GM18498 (cell line): ENCODE data around the gene SLC45A1.

Experiments
- ATAC-seq: cut with Tn5 transposase; IDR thresholded peaks from one replicate; pipeline ENCODE4 v1.9.1; 2021; ENCODE audit warnings: mild to moderate bottlenecking, moderate library complexity; ENCODE audit not compliant: unreplicated experiment

The SLC45A1 gene

DNA sequence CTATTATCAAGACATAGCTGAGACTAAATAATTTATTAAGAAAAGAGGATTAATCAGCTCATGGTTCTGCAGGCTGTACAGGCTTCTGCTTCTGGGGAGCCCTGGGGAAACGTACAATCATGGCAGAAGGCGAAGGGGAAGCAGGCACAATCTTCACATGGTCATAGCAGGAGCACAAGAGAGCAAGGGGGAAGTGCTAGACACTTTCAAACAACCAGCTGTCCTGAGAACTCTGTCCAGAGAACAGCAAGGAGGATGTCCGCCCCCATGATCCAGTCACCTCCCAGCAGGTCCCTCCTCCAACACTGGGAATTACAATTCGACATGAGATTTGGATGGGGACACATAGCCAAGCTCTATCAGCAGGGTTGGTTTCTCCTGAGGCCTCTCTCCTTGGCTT is 10.3 kb upstream of the SLC45A1 start:
- no peak for ATAC-seq

DNA sequence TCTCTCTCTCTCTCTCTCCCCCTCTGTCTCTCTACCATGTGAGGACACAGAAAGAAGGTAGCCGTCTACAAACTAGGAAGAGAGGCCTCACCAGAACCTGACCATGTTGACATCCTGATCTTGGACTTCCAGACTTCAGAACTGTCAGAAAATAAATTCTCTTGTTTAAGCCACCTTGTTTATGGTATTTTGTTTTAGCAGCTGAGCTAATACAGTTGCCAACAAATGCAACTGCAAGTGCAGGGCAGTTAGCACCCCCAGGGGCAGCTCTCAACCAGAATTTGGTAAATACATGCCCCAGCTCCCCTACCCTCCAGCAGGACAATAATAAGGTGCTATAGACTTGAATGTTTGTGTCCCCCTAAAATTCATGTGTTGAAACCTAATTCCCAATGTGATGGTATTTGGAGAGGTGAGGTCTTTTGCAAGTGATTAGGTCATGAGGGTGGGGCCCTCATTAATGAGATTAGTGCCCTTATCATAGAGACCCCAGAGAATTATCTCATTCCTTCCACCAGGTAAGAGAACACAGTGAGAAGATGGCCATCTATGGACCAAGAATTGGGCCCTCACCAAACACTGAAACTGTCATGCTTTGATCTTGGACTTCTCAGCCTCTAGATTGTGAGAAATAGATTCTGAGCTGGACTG is 6.7 kb upstream of the SLC45A1 start:
- ATAC-seq: no peak

- no peak for ATAC-seq
These were observed 5.4 kb upstream of the SLC45A1 start for GRCh38 chr1:8312235-8313218.

DNA sequence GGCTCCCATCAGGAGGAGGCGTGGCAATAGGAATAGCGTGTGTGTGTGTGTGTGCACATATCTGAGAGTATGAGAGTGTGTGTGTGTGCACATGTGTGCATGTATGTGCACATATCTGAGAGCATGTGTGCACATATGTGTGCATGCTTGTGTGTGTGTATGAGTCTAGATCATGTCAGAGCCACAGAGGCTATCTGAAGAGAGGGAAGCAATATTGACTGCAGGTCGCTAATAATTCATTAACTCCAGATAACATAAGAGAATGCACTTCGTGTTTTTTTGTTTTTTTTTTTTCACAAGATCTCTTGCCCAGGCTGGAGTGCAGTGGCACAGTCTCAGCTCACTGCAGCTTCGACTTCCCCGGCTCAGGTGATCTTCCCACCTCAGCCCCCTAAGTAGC is 4.7 kb upstream of the SLC45A1 start:
- ATAC-seq: no peak

- ATAC-seq: no peak
These were observed 3.3 kb upstream of the SLC45A1 start for GRCh38 chr1:8314346-8315280.

- ATAC-seq: no peak
These were observed 2.1 kb upstream of the SLC45A1 start for GRCh38 chr1:8315573-8316475.

DNA sequence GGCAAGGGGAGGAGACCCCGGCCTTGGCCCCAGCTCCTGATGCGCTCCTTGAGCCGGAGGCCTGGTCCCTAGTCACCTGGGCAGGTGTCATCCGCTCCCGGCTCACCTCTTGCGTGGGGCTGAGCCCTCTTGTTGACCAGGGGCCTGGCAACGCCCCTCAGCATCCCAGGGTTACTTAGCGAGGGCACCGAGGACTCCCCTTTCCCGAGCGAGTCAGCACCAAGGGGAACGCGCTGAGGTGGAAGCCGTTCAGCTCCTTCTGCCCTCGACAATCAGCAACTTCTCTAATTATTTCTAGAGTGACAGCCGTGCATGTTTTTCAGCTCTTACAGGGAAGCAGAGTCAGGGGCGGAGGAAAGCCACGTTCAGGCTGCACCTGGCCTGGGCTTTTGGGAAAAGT is 522 bp downstream of the SLC45A1 start:
- ATAC-seq: no peak

DNA sequence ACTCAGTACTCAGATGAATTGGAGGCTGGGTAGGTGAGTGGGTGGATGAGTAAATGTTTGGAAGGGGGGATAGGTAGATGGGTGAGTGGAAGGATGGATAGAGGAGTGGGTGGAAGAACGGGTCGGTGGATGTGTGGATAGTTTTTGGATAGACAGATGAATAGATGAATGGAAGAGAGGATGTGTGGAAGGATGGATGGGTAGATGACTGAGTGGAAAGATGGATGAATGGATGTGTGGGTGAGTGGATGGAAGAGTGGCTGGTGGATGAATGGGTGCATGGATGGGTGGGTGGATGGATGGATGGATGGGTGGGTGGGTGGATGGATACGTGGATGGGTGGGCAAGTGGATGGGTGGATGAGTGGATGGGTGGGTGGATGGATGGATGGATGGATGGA is 3.7 kb downstream of the SLC45A1 start:
- no peak for ATAC-seq

GRCh38 chr1:8323706-8324105 is 5.8 kb downstream of the SLC45A1 start:
- ATAC-seq: no peak

- no peak for ATAC-seq
These were observed 6.4 kb downstream of the SLC45A1 start for GRCh38 chr1:8324176-8324810.

GRCh38 chr1:8325771-8326170 is 7.9 kb downstream of the SLC45A1 start:
- no peak for ATAC-seq

DNA sequence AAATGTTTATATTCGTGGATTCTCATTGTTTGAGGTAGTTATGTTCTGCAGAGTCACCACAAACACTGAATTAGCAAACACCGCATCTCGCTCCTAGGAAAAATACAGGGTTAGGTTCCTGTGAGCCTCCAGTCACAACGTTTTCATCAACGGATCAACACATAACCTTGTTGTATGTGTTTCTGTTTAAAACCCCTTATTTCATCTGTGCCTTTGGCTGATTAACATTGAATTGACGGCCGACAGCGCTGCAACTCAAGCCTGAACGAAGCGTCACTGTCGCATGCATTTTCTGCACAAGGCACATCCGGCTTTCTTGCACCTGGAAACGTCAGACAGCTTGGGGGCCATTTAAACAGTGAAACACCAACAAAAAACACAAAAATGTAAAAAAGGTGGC is 8.4 kb downstream of the SLC45A1 start:
- no peak for ATAC-seq

DNA sequence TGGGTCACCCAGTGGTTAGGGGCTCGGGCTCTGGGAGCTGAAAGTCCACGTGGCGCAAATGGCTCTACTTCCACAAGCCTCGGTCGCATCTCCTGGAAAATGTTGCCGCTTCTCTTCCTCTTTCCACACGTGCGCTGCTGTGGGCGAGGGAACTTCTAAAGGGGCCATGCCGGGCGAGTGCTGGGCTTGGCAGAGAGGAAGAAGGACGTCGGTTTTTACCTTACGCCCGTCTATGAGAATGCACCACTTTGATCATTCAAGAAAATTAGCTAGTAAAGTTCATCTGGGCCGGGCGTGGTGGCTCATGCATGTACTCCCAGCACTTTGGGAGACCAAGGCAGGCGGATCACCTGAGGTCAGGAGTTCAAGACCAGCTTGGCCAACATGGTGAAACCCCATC is 10.4 kb downstream of the SLC45A1 start:
- no peak for ATAC-seq

- ATAC-seq: no peak
These were observed 11.5 kb downstream of the SLC45A1 start for GRCh38 chr1:8329439-8329838.

DNA sequence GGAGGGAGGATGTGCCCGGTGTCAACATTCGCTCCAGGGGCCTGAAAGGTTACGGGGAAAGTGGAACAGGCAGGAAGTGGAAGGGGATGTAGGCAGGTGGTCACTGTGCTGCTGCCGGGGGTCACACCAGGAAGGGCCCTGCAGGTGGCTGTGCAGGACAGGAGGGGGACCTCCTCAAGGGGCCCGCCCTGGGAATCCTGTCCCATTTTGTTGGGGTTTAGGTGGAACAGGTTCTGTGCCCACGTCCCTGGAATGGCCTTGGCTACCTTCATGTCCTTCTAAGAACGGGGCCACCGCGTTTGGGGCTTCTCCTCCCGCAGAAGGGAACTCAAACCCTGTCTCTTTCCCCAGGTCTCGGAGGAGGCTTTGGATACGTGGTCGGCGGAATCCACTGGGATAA is 11.9 kb downstream of the SLC45A1 start:
- no peak for ATAC-seq

DNA sequence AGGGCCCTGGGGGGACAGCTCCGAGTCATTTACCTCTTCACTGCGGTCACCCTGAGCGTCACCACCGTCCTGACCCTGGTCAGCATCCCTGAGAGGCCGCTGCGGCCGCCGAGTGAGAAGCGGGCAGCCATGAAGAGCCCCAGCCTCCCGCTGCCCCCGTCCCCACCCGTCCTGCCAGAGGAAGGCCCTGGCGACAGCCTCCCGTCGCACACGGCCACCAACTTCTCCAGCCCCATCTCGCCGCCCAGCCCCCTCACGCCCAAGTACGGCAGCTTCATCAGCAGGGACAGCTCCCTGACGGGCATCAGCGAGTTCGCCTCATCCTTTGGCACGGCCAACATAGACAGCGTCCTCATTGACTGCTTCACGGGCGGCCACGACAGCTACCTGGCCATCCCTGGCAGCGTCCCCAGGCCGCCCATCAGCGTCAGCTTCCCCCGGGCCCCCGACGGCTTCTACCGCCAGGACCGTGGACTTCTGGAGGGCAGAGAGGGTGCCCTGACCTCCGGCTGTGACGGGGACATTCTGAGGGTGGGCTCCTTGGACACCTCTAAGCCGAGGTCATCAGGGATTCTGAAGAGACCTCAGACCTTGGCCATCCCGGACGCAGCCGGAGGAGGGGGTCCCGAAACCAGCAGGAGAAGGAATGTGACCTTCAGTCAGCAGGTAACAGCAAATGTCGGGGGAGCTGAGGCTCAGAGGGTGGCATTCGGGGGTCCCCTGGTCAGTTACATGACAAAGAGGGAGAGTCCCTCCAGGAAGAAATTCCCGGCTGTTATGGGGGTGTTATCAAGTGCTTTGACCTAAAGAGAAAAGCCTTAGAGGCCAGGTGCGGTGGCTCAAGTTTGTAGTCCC is 12.6 kb downstream of the SLC45A1 start:
- no peak for ATAC-seq

GRCh38 chr1:8332806-8333205 is 14.9 kb downstream of the SLC45A1 start:
- ATAC-seq: no peak

GRCh38 chr1:8333246-8333987 is 15.5 kb downstream of the SLC45A1 start:
- ATAC-seq: no peak
